Hepatocyte (in vitro differentiated cells): ENCODE data around the gene TMEM161A. TPM values are rescaled to one million over a fixed set of nuclear protein-coding genes. Genes with fewer than 3 reads are reported as not detected.

Source experiments
- DNase-seq: peaks from one replicate; pipeline ENCODE4 v3.0.0-alpha.2; 2016; ENCODE audit warnings: low spot score
- H2AFZ ChIP-seq: fragments of 200-600 bp; sonication (generic); 2 replicates; pipeline ENCODE4 v1.6.0; 2016; ENCODE audit warnings: antibody characterized with exemption, mild to moderate bottlenecking
- H3K27ac ChIP-seq: fragments of 200-600 bp; sonication (generic); 2 replicates; pipeline ENCODE4 v1.5.1; 2016; ENCODE audit warnings: mild to moderate bottlenecking
- H3K27me3 ChIP-seq: fragments of 200-600 bp; sonication (generic); 2 replicates; pipeline ENCODE4 v1.6.1; 2016
- H3K36me3 ChIP-seq: fragments of 200-600 bp; sonication (generic); replicated peaks from 2 replicates; pipeline ENCODE4 v1.5.1; 2016; ENCODE audit warnings: low read depth; ENCODE audit not compliant: insufficient read depth
- H3K4me1 ChIP-seq: fragments of 200-600 bp; sonication (generic); 2 replicates; pipeline ENCODE4 v1.5.1; 2016; ENCODE audit warnings: mild to moderate bottlenecking, moderate library complexity; ENCODE audit not compliant: insufficient read depth
- H3K4me2 ChIP-seq: fragments of 200-600 bp; sonication (generic); 2 replicates; pipeline ENCODE4 v1.6.0; 2016
- H3K4me3 ChIP-seq: fragments of 200-600 bp; sonication (generic); 2 replicates; pipeline ENCODE4 v1.5.1; 2016; ENCODE audit warnings: mild to moderate bottlenecking
- H3K79me2 ChIP-seq: fragments of 200-600 bp; sonication (generic); 2 replicates; pipeline ENCODE4 v1.6.0; 2017; ENCODE audit warnings: mild to moderate bottlenecking
- H3K9me2 ChIP-seq: fragments of 200-600 bp; sonication (generic); replicated peaks from 2 replicates; pipeline ENCODE4 v1.6.0; 2017; ENCODE audit warnings: mild to moderate bottlenecking; ENCODE audit not compliant: insufficient read depth
- H3K9me3 ChIP-seq: fragments of 200-600 bp; sonication (generic); 2 replicates; pipeline ENCODE4 v1.5.1; 2016; ENCODE audit warnings: low read depth, mild to moderate bottlenecking
- H4K20me1 ChIP-seq: fragments of 200-600 bp; sonication (generic); 2 replicates; pipeline ENCODE4 v1.6.0; 2016; ENCODE audit warnings: mild to moderate bottlenecking; ENCODE audit not compliant: insufficient read depth, poor library complexity, severe bottlenecking
- EZH2 ChIP-seq: fragments of 200-600 bp; sonication (generic); IDR thresholded peaks from 2 replicates; pipeline ENCODE4 v1.6.1; 2016; ENCODE audit warnings: antibody characterized with exemption, mild to moderate bottlenecking, borderline replicate concordance
- EZH2phosphoT487 ChIP-seq: fragments of 200-600 bp; sonication (generic); IDR thresholded peaks from one replicate; pipeline ENCODE4 v1.6.1; 2018; ENCODE audit warnings: antibody characterized with exemption, mild to moderate bottlenecking, low read depth, moderate library complexity; ENCODE audit not compliant: unreplicated experiment, severe bottlenecking
- WGBS: methylation state at CpG from one replicate; pipeline ENCODE4 v1.1.6; 2016; ENCODE audit warnings: low lambda C conversion rate; ENCODE audit errors: missing lambda C conversion rate; 5-methylcytosine and 5-hydroxymethylcytosine counted together
- polyA plus RNA-seq: library from polyadenylated mRNA; unstranded; fragments of >200 nt; fragmentation: Nextera tagmentation; extraction: Ambion mirVana; gene quantifications from 2 replicates; pipeline ENCODE4 v1.2.1, GENCODE V29; 2016
- total RNA-seq: library from RNA; depleted of rRNA; stranded (reverse); fragments of >200 nt; gene quantifications from 2 replicates; pipeline ENCODE4 v1.2.3, GENCODE V29; 2014
- TF ChIP-seq, protein P1 (sequence below): fragments of 200-600 bp; sonication (generic); IDR thresholded peaks from 2 replicates; pipeline ENCODE4 v1.5.1; 2016; ENCODE audit warnings: antibody characterized with exemption, mild to moderate bottlenecking; ENCODE audit not compliant: poor library complexity

TMEM161A gene
- total and polyA plus RNA-seq, 2 experiments from 2014 or later: 22.1 to 48.5 TPM

DNA sequence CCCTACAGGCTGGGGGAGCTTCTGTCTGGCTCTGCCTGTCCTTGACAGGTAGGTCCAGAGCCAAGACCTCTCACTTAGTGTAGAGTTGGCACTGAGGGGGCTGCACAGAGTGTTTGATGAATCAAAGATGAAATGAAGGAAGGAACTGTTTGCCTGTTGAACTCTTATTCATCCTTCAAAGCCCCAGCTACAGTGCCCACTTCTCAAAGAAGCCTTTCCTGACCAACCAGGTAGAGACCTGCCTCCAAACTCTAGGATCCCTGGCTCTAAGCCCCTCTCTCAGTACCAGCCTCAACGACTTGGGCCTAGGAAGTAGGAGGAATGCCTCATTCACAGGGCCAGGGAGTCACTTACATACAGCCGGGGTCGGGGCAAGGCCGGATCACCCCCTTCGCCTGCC, 9.1 kb upstream of the TMEM161A start:
- Histone ChIP-seq H3K36me3 (no peaks in the 10 kb centered on the region), H3K27ac (no peak overlapping the region), H3K4me1 (no peaks in the 10 kb centered on the region), H3K27me3 (no peaks in the 10 kb centered on the region), H2AFZ (no peak overlapping the region), H3K9me3 (no peaks in the 10 kb centered on the region), H3K4me3 (no peak overlapping the region), H3K9me2 (no peaks in the 10 kb centered on the region), H4K20me1 (no peaks in the 10 kb centered on the region), H3K79me2 (no peaks in the 10 kb centered on the region), H3K4me2 (no peak overlapping the region)
- 92% methylated on average over 5 of the region's 5 CpGs for WGBS
- no peak for TF ChIP-seq EZH2
- DNase-seq: no peak

DNA sequence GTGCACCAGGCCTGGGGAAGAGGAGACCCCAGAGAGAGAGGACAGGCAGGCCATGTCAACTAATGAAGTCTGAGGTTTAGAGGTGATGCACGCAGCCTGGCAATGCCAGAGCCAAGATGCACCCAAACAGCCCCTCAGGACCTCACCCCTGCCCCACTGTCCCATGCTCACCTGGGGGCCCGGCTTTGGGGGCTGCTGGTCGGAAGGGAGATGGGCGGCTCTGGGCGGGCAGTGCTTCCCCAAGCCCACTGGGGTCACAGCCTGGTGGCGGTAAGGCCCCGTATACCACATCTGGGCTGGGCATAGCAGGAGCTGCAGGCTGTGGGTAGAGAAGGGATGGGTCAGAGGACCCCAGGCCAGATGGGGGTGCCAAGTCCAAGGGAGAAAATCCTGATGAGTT, 8.6 kb upstream of the TMEM161A start:
- no peak overlapping the region for H2AFZ ChIP-seq
- DNase-seq: no peak

DNA sequence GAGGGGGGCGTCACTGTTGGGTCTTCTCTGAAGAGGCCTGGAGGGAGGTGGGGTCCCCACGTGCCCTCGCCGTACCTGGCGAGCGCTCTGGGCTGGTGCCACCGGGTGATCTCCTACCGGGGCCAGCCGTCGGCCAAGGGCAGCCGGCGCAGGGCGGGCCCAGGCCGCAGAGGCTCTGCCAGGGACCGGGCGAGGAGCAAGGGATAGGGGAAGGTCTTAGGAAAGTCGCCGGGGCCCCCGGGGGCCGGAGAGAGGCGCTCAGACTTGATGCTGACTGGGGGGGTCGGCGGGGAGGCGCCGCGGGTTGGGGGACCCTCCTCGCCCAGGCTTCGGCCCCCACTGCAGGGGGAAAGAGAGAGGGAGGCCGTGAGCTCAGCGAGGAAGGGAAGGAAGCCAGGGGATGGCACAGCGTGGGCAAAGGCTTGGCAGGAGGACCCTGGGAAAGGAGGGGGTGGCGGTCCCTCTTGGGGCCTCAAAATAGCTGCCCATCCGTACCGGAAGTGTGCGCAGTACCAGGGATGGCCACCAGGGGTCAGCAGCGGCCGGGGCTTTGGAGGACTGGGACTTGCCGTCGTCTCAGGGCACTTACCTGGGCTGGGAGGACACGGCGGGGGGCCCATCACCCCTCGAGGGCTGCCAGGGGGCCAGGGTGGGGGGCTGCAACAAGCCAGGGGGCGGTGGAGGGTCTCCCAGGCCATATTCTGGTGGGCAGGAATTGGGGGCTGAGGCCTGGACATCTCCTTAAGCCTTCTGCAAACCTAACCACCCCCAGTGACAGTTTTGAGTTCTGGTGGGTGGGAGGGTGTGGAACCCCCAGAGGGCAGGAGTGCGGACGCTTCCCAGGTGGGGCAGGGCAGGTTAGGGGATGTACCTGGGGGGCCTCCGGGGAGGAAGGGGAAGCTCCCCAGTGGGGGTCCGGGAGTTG, 7.7 kb upstream of the TMEM161A start:
- H3K27ac ChIP-seq: no peak overlapping the region
- no peak overlapping the region for H2AFZ ChIP-seq
- no peaks in the 10 kb centered on the region for H3K27me3 ChIP-seq
- H3K4me1 ChIP-seq: no peaks in the 10 kb centered on the region
- H3K9me2 ChIP-seq: no peaks in the 10 kb centered on the region
- no peak overlapping the region for H3K4me2 ChIP-seq
- no peak overlapping the region for H3K4me3 ChIP-seq
- DNase-seq: peak; percentile 72
- whole genome bisulfite sequencing: 47% methylated on average over 27 of the region's 47 CpGs
- no peaks in the 10 kb centered on the region for H4K20me1 ChIP-seq
- no peak for TF ChIP-seq EZH2
- TF ChIP-seq, protein P1, sequence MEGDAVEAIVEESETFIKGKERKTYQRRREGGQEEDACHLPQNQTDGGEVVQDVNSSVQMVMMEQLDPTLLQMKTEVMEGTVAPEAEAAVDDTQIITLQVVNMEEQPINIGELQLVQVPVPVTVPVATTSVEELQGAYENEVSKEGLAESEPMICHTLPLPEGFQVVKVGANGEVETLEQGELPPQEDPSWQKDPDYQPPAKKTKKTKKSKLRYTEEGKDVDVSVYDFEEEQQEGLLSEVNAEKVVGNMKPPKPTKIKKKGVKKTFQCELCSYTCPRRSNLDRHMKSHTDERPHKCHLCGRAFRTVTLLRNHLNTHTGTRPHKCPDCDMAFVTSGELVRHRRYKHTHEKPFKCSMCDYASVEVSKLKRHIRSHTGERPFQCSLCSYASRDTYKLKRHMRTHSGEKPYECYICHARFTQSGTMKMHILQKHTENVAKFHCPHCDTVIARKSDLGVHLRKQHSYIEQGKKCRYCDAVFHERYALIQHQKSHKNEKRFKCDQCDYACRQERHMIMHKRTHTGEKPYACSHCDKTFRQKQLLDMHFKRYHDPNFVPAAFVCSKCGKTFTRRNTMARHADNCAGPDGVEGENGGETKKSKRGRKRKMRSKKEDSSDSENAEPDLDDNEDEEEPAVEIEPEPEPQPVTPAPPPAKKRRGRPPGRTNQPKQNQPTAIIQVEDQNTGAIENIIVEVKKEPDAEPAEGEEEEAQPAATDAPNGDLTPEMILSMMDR: peak; percentile 94
- H3K9me3 ChIP-seq: no peaks in the 10 kb centered on the region
- no peaks in the 10 kb centered on the region for H3K36me3 ChIP-seq
- no peaks in the 10 kb centered on the region for H3K79me2 ChIP-seq

More for the DNA sequence above, 8.6 kb upstream of the TMEM161A start:
- Histone ChIP-seq H3K4me1 (no peaks in the 10 kb centered on the region), H4K20me1 (no peaks in the 10 kb centered on the region), H3K4me2 (no peak overlapping the region), H3K4me3 (no peak overlapping the region), H3K36me3 (no peaks in the 10 kb centered on the region), H3K9me2 (no peaks in the 10 kb centered on the region), H3K79me2 (no peaks in the 10 kb centered on the region), H3K27me3 (no peaks in the 10 kb centered on the region), H3K27ac (no peak overlapping the region), H3K9me3 (no peaks in the 10 kb centered on the region)
- 92% methylated on average over 7 of the region's 7 CpGs for WGBS
- TF ChIP-seq, protein P1: no peak
- TF ChIP-seq EZH2phosphoT487: no peak

DNA sequence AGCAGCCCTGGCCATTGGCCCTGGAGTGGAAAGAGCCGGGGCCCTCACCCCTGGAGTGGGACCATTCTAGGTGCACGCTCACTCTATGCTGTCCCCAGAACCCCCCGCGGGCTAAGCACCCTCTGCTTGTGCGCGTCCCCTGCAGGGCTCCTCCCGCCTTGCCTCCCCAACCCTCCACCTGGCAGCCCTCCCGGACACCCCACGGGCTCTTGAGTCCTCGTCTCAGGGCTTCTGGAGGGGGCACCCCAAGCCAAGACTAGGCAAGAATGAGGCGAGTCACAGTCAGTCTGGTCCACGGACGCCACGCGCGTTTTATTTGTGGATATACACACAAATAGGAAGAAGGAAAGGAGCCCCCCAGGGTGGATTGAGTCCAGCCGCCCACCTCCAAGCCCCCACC, 7.0 kb upstream of the TMEM161A start:
- WGBS: 91% methylated on average over 17 of the region's 17 CpGs

More for the DNA sequence above, 7.0 kb upstream of the TMEM161A start:
- Histone ChIP-seq H3K27ac (no peak overlapping the region), H3K4me2 (no peak overlapping the region), H3K79me2 (no peaks in the 10 kb centered on the region), H4K20me1 (no peaks in the 10 kb centered on the region), H3K9me3 (no peaks in the 10 kb centered on the region), H2AFZ (no peak overlapping the region), H3K4me3 (no peak overlapping the region), H3K36me3 (no peaks in the 10 kb centered on the region), H3K4me1 (no peaks in the 10 kb centered on the region), H3K27me3 (no peaks in the 10 kb centered on the region), H3K9me2 (no peaks in the 10 kb centered on the region)
- TF ChIP-seq, protein P1: no peak
- TF ChIP-seq EZH2 (no peak), EZH2phosphoT487 (no peak)
- DNase-seq: no peak
